Hepatocyte (in vitro differentiated cells): ENCODE measurements around the gene YIPF5.

Source experiments
- CTCF ChIP-seq: fragments of 200-600 bp; sonication (generic); IDR thresholded peaks from 2 replicates; pipeline ENCODE4 v1.5.1; 2016; ENCODE audit warnings: antibody characterized with exemption, mild to moderate bottlenecking; ENCODE audit not compliant: poor library complexity
- EZH2 ChIP-seq: fragments of 200-600 bp; sonication (generic); IDR thresholded peaks from 2 replicates; pipeline ENCODE4 v1.6.1; 2016; ENCODE audit warnings: antibody characterized with exemption, mild to moderate bottlenecking, borderline replicate concordance
- EZH2phosphoT487 ChIP-seq: fragments of 200-600 bp; sonication (generic); IDR thresholded peaks from one replicate; pipeline ENCODE4 v1.6.1; 2018; ENCODE audit warnings: antibody characterized with exemption, mild to moderate bottlenecking, low read depth, moderate library complexity; ENCODE audit not compliant: unreplicated experiment, severe bottlenecking

GRCh38 chr5:144173766-144174165, 3.3 kb upstream of the YIPF5 start:
- TF ChIP-seq CTCF, result no peak
- no peak for TF ChIP-seq EZH2phosphoT487
- TF ChIP-seq EZH2, result no peak
